Kidney glomerular epithelial cell (primary cell): ENCODE data around the gene CTAGE9.

ENCODE experiments used
- DNase-seq: peaks from one replicate; lab custom pipeline; 2025; lab: John Stamatoyannopoulos, UW

CTAGE9 gene

DNA sequence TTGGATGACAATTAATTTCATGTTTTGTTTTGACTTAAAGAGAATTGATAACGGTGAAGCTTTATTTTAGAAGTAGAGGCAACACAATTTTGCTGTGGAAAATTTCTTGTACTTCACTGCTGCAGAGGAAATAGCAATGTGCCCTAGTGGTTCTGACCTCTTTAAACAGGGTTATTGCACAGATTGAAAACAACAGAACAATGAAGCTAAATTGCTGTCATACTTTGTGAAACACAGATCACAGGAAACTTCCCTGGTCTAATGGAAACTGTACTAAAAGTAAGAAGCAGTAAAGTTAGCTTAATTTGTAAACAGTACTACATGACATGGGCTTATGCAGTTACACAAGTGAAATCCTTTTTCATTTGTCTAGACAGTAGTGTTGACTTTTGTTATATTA is 40.9 kb downstream of the CTAGE9 start:
- no peak for DNase-seq

DNA sequence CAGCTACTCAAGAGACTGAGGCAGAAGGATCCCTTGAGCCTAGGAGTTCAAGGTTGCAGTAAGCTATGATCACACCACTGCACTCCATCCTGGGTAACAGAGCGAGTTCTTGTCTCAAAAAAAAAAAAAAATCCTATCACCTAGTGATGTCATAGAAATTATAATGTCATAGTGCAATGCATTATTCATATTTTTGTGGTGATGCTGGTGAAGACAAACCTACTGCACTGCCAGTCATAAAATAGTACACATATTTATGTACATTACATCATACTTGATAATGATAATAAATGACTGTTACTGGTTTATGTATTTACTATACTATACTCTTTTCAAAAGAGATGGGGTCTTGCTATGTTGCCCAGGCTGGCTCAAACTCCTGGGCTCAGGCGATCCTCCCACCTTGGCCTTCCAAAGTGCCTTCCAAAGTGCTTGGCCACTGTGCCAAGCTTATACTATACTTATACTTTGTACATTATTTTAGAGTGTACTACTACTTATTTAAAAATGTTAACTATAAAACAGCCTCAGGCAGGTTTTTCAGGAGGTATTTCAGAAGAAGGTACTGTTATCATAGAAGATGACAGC is 47.1 kb downstream of the CTAGE9 start:
- no peak for DNase-seq

DNA sequence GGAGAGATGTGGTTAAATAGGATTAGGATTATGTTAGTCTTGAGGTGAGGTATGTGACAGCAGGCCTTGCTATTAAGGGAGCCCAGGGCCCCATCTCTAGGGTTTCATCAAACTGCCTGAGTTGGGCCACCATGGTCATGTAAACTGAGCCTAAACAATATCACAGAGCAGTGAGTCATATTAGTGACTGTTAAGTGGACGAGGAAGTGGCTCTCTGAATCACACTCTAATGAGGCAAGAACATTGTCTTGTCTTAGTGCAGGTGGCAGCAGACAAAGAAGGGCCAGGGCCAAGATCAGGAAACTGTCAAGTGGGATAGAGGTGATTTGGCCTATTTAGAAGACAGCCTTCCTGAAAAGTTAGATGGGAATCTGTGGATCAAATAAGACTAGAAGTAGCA is 50.6 kb downstream of the CTAGE9 start:
- DNase-seq, result no peak
